B cell (primary cell): Measurements from ENCODE around the gene MSTN. TPM values are rescaled to one million over a fixed set of nuclear protein-coding genes. Genes with fewer than 3 reads are reported as not detected.

Experiments used
- ATAC-seq: fragments of 200-7000 bp; cut with Tn5 transposase; one replicate; pipeline ENCODE4 v1.10.0; 2021; ENCODE audit warnings: low read depth, mild to moderate bottlenecking, moderate number of reproducible peaks, moderate library complexity
- CTCF ChIA-PET: fragments of 350-600 bp; sonication (Branson Sonifier 250); formaldehyde crosslinking; loops from one replicate; lab custom pipeline; 2021; ENCODE audit warnings: antibody characterized with exemption, inconsistent platforms; lab: Charles Lee
- POLR2A ChIA-PET: fragments of 350-600 bp; sonication (Branson Sonifier 250); formaldehyde crosslinking; loops from one replicate; lab custom pipeline; 2021; ENCODE audit warnings: antibody characterized with exemption; lab: Charles Lee
- DNase-seq: peaks from one replicate; pipeline ENCODE4 v3.0.0; 2013
- H2AFZ ChIP-seq: 2 replicates; pipeline ENCODE4 v1.6.1; 2012; ENCODE audit warnings: mild to moderate bottlenecking, low read depth, low read length; ENCODE audit not compliant: insufficient read depth, poor library complexity, severe bottlenecking
- H3K27ac ChIP-seq, 2 donors: 1 replicate in 1 of 2; 2 replicates in 1 of 2; pipeline ENCODE4 v1.5.1; 2012 to 2013; ENCODE audit warnings: low read length in 2 of 2, mild to moderate bottlenecking in 2 of 2, moderate library complexity in 1 of 2
- H3K27me3 ChIP-seq, 4 experiments: fragments of 200-600 bp in 1 of 4; sonication (generic) in 1 of 4; replicated peaks in 1 of 4; 1 replicate in 2 of 4; 2 replicates in 2 of 4; pipeline versions ENCODE4 v1.6.1 to v1.7.0; 2013 to 2016; ENCODE audit warnings: low read length in 3 of 4, mild to moderate bottlenecking in 2 of 4, mixed read lengths in 1 of 4, moderate library complexity in 1 of 4; ENCODE audit not compliant: insufficient read depth in 4 of 4, control insufficient read depth in 3 of 4; ENCODE audit errors: control extremely low read depth in 1 of 4
- H3K36me3 ChIP-seq, 2 experiments: replicated peaks in 1 of 2; 1 replicate in 1 of 2; 2 replicates in 1 of 2; pipeline versions ENCODE4 v1.6.1 to v1.7.1; 2013; ENCODE audit warnings: low read length in 1 of 2; ENCODE audit not compliant: insufficient read depth in 2 of 2, control insufficient read depth in 1 of 2; ENCODE audit errors: control extremely low read depth in 1 of 2, extremely low read depth in 1 of 2
- H3K4me1 ChIP-seq, 2 donors: fragments of 200-600 bp in 1 of 2; sonication (generic) in 1 of 2; 1 replicate in 1 of 2; 2 replicates in 1 of 2; pipeline versions ENCODE4 v1.5.1 to v1.6.1; 2013 to 2017; ENCODE audit warnings: low read length in 2 of 2; ENCODE audit not compliant: control insufficient read depth in 2 of 2, insufficient read depth in 2 of 2
- H3K4me2 ChIP-seq: replicated peaks from 2 replicates; pipeline ENCODE3; 2012; ENCODE audit warnings: mild to moderate bottlenecking, low read depth, low read length; ENCODE audit not compliant: poor library complexity, severe bottlenecking
- H3K4me3 ChIP-seq, 5 experiments: fragments of 200-600 bp in 1 of 5; sonication (generic) in 1 of 5; 1 replicate in 3 of 5; 2 replicates in 2 of 5; pipeline versions ENCODE4 v1.5.1 to v1.7.0; 2011 to 2016; ENCODE audit warnings: low read length in 4 of 5, mild to moderate bottlenecking in 4 of 5, low read depth in 2 of 5, control low read depth in 1 of 5, moderate library complexity in 1 of 5; ENCODE audit not compliant: insufficient read depth in 1 of 5; ENCODE audit errors: control extremely low read depth in 1 of 5, extremely low read depth in 1 of 5
- H3K79me2 ChIP-seq: fragments of 200-600 bp; sonication (generic); one replicate; pipeline ENCODE4 v1.6.0; 2016; ENCODE audit warnings: low read length; ENCODE audit not compliant: control insufficient read depth, insufficient read depth
- H3K9ac ChIP-seq: fragments of 200-600 bp; sonication (generic); 2 replicates; pipeline ENCODE4 v1.6.1; 2017; ENCODE audit warnings: mild to moderate bottlenecking, low read length, moderate library complexity
- H3K9me3 ChIP-seq, 3 donors: one replicate each; pipeline versions ENCODE4 v1.6.1 to v1.7.1; 2013; ENCODE audit warnings: low read length in 2 of 3; ENCODE audit not compliant: control insufficient read depth in 2 of 3, insufficient read depth in 1 of 3; ENCODE audit errors: control extremely low read depth in 1 of 3
- H4K20me1 ChIP-seq: 2 replicates; pipeline ENCODE4 v1.6.0; 2012; ENCODE audit warnings: mild to moderate bottlenecking, low read length; ENCODE audit not compliant: insufficient read depth, control insufficient read depth, poor library complexity, severe bottlenecking
- H3K27ac Mint-ChIP-seq: one replicate; pipeline ENCODE4 v1.8.0; 2021; ENCODE audit warnings: mixed read lengths
- H3K27me3 Mint-ChIP-seq: one replicate; pipeline ENCODE4 v1.8.0; 2021; ENCODE audit warnings: mixed read lengths
- H3K4me1 Mint-ChIP-seq: one replicate; pipeline ENCODE4 v1.8.0; 2021; ENCODE audit warnings: mixed read lengths
- H3K4me3 Mint-ChIP-seq: one replicate; pipeline ENCODE4 v1.8.0; 2021; ENCODE audit warnings: mixed read lengths
- H3K9me3 Mint-ChIP-seq: one replicate; pipeline ENCODE4 v1.8.0; 2022; ENCODE audit warnings: mixed read lengths; ENCODE audit not compliant: insufficient read depth
- EZH2 ChIP-seq: IDR thresholded peaks from 2 replicates; pipeline ENCODE4 v1.6.1; 2012; ENCODE audit warnings: borderline replicate concordance, low read depth, mild to moderate bottlenecking, moderate library complexity, low read length; ENCODE audit not compliant: insufficient read depth, poor library complexity, severe bottlenecking
- WGBS: methylation state at CpG from one replicate; pipeline ENCODE4 v1.1.5; 2013; ENCODE audit warnings: missing lambda C conversion rate; ENCODE audit not compliant: insufficient coverage; 5-methylcytosine and 5-hydroxymethylcytosine counted together
- intact Hi-C: fragments of 100-400 bp; cut with micrococcal nuclease; formaldehyde crosslinking; loops from one replicate; pipeline ENCODE4 v1.10.0; 2022
- polyA plus RNA-seq: library from polyadenylated mRNA; depleted of rRNA; stranded (reverse); fragments of >200 nt; gene quantifications from 2 replicates; pipeline ENCODE4 v1.2.3, GENCODE V29; 2012
- total RNA-seq, 2 donors: library from RNA; stranded (reverse); fragments of 120-200 nt in 1 of 2; gene quantifications; 1 replicate in 1 of 2; 2 replicates in 1 of 2; pipeline versions ENCODE4 v1.2.3 to v1.2.4, GENCODE V29; 2013 to 2022
- TF ChIP-seq, protein P1 (sequence below): fragments of 200-600 bp; IDR thresholded peaks from one replicate; pipeline ENCODE4 v1.8.0; 2022; ENCODE audit warnings: antibody characterized with exemption, mild to moderate bottlenecking

The MSTN gene
- total and polyA plus RNA-seq, 2 donors (not counting 1 experiment from before 2014, with no cell fraction given), result 0.07 TPM; not detected in 1

DNA sequence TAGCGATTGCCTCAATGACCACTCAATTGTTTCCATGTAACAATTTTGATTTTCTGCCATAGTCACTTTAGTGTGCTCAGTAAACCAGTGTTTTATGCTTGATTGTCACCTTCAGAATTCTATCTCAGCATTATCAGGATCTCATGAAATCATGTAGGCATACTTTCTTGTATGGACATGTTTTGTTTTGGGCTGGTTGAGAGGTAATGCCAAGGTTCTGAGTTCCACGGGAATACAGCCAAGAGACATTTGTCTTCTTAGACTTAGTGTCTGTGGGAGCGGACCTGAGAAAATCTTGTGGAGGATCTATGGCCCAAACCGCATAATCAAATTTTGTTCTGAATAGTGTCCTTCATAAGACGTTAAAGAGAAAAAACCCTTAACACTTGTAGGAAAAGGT, 10.2 kb downstream of the MSTN start:
- Histone ChIP-seq H3K4me3 (no peak overlapping the region), H3K27ac (no peak overlapping the region), H3K79me2 (no peaks in the 10 kb centered on the region), H3K4me2 (no peak overlapping the region), H2AFZ (no peak overlapping the region), H3K36me3 (no peaks in the 10 kb centered on the region), H3K27me3 (no peaks in the 10 kb centered on the region), H3K9ac (no peak overlapping the region), H4K20me1 (no peaks in the 10 kb centered on the region), H3K4me1 (no peaks in the 10 kb centered on the region), H3K9me3 (no peaks in the 10 kb centered on the region)
- Mint-ChIP-seq H3K9me3 (no peaks in the 10 kb centered on the region), H3K27me3 (peaks cover 5% of the 10 kb centered on the region), H3K4me1 (no peaks in the 10 kb centered on the region), H3K4me3 (no peak overlapping the region), H3K27ac (no peak overlapping the region)
- no CpG with 5 or more reads among the region's 5 CpGs for WGBS
- CTCF ChIA-PET, result no interaction called here
- TF ChIP-seq EZH2, result no peak
- TF ChIP-seq, protein P1, sequence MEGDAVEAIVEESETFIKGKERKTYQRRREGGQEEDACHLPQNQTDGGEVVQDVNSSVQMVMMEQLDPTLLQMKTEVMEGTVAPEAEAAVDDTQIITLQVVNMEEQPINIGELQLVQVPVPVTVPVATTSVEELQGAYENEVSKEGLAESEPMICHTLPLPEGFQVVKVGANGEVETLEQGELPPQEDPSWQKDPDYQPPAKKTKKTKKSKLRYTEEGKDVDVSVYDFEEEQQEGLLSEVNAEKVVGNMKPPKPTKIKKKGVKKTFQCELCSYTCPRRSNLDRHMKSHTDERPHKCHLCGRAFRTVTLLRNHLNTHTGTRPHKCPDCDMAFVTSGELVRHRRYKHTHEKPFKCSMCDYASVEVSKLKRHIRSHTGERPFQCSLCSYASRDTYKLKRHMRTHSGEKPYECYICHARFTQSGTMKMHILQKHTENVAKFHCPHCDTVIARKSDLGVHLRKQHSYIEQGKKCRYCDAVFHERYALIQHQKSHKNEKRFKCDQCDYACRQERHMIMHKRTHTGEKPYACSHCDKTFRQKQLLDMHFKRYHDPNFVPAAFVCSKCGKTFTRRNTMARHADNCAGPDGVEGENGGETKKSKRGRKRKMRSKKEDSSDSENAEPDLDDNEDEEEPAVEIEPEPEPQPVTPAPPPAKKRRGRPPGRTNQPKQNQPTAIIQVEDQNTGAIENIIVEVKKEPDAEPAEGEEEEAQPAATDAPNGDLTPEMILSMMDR, result no peak
- intact Hi-C loops, result no loop called here
- ATAC-seq, result no peak
- POLR2A ChIA-PET, result no interaction called here
- DNase-seq, result no peak

DNA sequence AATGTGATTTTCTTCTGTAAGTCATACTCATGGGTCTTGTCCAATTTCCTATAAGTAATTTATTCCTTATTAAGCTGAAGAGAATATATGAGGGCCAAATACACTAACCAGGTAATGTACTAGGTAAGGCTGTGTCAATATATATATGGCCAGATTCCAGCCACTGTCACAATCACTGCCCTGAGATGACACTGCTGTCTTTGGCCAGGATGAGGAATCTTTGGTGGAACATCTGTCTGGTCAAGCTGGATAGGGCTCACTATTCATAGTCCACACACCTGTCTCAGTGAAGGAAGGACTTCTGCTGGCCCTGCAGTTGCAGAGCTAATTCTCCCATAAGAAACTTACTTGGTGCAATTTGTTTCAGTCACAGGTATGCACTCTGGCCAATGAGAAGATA, 11.3 kb downstream of the MSTN start:
- Histone ChIP-seq H3K9ac (no peak overlapping the region), H4K20me1 (no peaks in the 10 kb centered on the region), H2AFZ (no peak overlapping the region), H3K4me1 (no peaks in the 10 kb centered on the region), H3K9me3 (no peaks in the 10 kb centered on the region), H3K36me3 (no peaks in the 10 kb centered on the region), H3K4me3 (no peak overlapping the region), H3K27me3 (no peaks in the 10 kb centered on the region), H3K4me2 (no peak overlapping the region), H3K27ac (no peak overlapping the region), H3K79me2 (no peaks in the 10 kb centered on the region)
- DNase-seq (no peak), ATAC-seq (no peak)
- CTCF ChIA-PET, result interaction anchor here (1.1 kb wide), 1 partner anchor 27 kb away, joined by 4 read pairs; no protein-coding TSS in a partner anchor
- Mint-ChIP-seq H3K4me1 (no peaks in the 10 kb centered on the region), H3K27ac (no peak overlapping the region), H3K4me3 (no peak overlapping the region), H3K9me3 (no peaks in the 10 kb centered on the region), H3K27me3 (peaks cover 10% of the 10 kb centered on the region)
- POLR2A ChIA-PET, result no interaction called here
- intact Hi-C loops, result no loop called here
- no peak for TF ChIP-seq EZH2
- TF ChIP-seq, protein P1, result no peak
